ENCODE data around the gene ST6GALNAC3.

GRCh38 chr1:76209238-76209637 lies 134.7 kb downstream of the ST6GALNAC3 start:
- TF ChIP-seq, protein P1, sequence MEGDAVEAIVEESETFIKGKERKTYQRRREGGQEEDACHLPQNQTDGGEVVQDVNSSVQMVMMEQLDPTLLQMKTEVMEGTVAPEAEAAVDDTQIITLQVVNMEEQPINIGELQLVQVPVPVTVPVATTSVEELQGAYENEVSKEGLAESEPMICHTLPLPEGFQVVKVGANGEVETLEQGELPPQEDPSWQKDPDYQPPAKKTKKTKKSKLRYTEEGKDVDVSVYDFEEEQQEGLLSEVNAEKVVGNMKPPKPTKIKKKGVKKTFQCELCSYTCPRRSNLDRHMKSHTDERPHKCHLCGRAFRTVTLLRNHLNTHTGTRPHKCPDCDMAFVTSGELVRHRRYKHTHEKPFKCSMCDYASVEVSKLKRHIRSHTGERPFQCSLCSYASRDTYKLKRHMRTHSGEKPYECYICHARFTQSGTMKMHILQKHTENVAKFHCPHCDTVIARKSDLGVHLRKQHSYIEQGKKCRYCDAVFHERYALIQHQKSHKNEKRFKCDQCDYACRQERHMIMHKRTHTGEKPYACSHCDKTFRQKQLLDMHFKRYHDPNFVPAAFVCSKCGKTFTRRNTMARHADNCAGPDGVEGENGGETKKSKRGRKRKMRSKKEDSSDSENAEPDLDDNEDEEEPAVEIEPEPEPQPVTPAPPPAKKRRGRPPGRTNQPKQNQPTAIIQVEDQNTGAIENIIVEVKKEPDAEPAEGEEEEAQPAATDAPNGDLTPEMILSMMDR (IDR thresholded peaks at IDR 0.05; ENCODE audit: low read length): no peak
- no peak for TF ChIP-seq EZH2phosphoT487 (IDR thresholded peaks at IDR 0.05; ENCODE audit: low read length)
- TF ChIP-seq EZH2 (optimal IDR thresholded peaks at IDR 0.05; ENCODE audit: low read depth, low read length): no peak

Data from MM.1S (cell line).